Ecto neural progenitor cell (in vitro differentiated cells): ENCODE measurements around the gene KRT78.

Experiments used
- DNase-seq: peaks from one replicate; pipeline ENCODE4 v3.0.0-alpha.2; 2018; ENCODE audit warnings: low spot score

The KRT78 gene

DNA sequence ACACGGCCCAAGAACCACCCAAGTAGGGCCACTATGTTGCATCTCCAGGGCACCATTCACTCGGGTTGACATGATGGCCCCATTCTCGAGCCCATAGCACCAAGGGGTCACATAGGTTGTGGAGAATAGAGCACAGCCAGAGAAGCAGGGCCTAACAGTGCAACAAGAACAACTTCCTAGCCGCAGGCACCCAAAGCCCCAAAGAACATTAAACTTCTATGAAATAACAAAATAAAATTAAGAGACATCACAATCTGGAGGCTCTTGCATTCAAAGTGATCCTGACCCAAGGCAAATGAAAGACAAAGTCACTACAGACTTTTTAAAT is 36.8 kb downstream of the KRT78 start:
- no peak for DNase-seq

GRCh38 chr12:52811191-52812072 is 37.4 kb downstream of the KRT78 start:
- DNase-seq = no peak

DNA sequence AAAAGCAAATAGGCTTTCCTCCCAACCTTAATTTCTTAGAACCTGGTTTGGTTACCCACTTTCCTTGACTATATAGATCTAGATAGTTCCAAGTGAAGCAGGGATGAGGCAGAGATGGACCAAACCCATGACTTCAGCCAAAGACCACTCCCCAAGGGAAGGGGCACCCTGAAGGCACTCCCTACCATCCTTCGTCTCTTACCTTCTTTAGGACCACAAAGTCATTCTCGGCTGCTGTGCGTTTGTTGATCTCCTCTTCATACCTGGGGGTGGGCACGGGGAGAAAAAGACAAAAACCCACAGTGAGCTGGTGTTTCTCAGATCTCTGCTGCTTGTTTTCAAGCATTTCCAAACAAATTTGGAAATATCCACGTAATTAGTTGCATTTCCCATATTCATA is 38.2 kb downstream of the KRT78 start:
- DNase-seq = no peak

- no peak for DNase-seq
These were observed 39.6 kb downstream of the KRT78 start for GRCh38 chr12:52809166-52809565.

- DNase-seq = no peak
These were observed 40.1 kb downstream of the KRT78 start for GRCh38 chr12:52808573-52809160.

- no peak for DNase-seq
These were observed 41.0 kb downstream of the KRT78 start for GRCh38 chr12:52807544-52808470.

- no peak for DNase-seq
These were observed 41.8 kb downstream of the KRT78 start for GRCh38 chr12:52806821-52807543.

DNA sequence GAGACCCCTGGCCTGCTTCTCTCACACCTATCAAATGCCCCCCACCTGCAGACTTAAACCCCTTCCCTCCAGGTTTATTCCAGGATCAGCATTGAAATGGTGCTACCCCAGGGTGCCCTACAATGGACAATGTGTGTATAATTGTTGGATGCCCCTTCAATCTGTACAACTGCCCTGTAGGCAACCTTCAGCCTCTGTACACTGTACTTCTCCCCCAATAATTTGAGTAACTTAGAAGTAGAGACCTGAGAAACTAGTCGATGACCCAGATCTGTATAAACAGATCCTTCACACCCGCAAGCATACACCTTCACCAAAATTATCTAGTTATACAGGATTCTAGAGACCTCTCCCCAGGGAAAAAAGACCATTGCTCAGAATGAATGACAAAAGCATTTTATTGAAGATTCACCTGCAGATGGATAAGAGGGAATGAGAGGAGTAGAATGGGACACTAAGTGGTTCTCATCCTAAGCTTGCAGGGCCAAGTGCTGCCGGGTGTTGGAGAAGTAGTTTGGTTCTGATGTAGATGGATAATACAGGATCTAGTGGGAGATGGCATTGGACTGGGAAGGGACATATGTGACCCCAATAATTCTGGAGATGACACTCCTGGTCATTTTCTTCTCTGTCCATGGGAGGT is 42.5 kb downstream of the KRT78 start:
- DNase-seq = no peak

GRCh38 chr12:52805739-52806138 is 43.1 kb downstream of the KRT78 start:
- DNase-seq = no peak

GRCh38 chr12:52805000-52805399 is 43.8 kb downstream of the KRT78 start:
- DNase-seq = no peak

GRCh38 chr12:52802442-52802841 is 46.4 kb downstream of the KRT78 start:
- DNase-seq = no peak

GRCh38 chr12:52801773-52802172 is 47.0 kb downstream of the KRT78 start:
- no peak for DNase-seq

DNA sequence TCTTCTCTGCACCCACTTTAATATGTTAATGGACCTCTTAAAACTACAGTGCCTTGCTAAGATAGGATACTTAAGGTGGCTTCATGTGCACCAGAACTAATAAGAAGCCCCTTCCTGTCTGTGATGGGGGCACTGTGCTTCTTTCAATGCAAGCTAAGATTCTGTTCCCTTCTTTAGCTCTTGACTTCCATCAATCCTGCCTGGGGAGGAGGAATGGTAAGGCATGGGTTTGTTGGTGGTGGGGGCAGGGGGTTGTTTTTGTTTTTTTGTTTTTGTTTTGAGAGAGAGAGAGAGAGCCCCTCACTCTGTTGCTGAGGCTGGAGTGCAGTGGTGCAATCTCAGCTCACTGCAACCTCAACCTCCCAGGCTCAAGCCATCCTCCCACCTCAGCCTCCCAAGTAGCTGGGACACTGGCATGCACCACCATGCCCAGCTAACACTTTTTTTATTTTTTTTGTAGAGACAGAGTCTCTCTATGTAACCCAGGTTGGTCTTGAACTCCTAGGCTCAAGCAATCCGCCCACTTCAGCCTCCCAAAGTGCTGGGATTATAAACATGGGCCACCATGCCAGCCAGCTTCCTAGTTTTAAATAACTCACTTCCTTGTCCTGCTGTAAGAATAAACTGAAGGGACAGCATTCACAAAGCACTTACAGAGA is 48.4 kb downstream of the KRT78 start:
- no peak for DNase-seq

DNA sequence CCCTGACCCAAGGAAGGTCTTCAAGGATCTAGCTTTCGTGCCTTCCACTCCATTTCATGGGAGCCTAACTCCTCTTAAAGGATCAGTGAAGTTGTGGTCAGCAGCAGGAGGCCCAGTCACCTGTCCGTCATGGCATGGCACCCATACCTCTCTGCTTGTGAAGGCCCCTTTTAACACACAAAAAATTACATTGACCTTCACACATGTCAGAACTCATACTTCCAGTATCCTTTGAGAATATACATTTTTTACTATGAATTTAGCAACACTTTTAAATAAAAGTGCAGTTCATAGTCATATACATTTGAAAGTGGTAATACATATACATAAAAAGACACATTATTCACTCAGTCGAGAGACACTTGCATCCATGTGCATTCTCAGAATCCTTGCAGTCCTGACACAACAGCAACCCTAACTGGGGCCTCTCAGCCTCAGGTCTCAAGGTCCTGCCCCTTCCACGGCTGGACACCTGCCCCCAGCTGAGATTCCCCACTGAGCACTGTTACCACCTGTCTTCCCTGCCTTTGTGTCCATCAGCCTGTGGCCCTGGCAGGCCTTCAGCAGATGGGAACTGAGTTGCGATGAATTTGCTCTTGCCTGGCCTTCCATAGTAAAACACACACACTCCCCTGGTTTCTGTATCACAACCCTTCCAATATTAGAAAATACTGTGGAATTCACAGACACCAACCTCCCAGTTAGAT is 49.1 kb downstream of the KRT78 start:
- no peak for DNase-seq

DNA sequence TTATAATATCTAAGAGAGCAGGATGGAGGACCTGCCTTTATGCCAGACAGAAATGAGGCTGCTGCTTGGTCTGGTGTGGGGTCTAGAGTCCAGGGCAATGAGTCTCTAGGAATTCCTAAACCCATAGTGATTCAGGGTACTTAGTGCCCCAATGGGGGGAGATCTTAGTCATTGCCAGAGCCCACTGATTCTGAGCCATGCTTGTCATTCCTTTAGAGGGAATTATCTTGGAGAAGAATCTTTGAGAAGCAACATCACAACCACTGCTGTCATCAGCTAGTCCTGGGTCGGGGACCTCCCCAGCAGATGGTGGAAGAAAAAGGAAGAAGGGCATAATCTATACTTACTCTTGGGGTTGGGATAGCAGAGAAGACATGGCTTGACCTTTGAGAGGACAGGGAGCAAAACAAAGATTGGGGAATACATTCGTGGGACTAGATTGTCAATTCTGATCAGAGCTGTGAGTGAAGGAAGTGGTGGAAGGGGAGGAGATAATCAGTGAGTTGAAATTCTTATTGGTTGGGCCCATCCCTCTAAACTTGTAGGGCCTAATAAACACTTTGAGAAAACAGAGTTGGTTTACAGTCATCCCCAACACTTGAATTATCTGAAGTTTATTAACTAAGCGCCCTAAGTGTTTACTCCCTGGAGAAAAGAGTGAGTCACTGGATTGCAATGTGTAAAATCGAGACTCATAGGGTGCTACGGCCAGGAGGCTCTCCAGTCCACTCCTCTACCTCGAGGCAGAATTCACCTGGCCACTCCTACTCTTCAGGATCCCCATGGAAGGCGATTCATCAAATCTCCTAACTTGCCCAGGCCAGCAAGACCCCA is 49.9 kb downstream of the KRT78 start:
- no peak for DNase-seq

DNA sequence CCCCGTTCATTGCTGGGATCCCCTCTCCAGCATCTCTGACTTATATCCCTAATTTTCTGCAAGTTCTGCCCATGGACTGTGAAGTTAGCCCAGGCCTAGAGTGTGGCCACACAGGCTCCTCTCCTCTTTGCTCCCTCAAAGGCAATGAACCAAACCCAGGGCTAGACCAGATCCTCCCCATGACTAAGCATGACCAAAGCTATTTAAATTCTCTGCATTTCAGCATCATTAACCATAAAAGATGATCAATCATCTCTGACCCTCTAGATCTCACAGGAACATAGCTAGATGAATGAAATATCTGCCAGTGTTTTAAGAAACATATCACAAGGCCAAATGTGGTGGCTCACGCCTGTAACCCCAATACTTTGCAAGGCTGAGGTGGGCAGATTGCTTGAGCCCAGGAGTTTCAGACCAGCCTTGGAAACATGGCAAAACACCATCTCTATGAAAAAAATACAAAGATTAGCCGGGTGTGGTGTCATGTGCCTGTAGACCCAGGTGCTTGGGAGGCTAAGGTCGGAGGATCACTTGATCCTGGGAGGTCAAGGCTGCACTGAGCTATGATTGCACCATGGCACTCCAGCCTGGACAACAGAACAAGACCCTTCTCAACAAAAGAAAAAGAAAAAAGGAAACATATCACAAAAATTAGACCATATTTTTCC is 50.7 kb downstream of the KRT78 start:
- DNase-seq = no peak

DNA sequence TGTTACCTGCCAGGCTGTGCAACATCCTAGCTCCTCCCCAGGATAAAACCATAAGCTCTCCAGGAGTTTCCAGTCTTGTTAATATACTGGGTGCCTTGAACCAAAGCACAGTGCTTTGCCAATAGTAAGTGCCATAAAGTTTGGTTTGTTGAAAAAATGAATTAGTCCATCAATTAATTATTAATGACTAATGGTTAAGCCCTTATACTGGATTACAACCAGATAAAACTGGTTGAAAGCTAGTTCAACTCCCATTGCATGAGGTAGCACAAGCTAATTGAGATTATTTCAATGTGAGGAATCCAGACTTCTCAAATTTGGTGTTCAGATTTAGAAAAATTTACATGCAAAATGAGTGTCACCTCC is 51.3 kb downstream of the KRT78 start:
- DNase-seq = no peak

DNA sequence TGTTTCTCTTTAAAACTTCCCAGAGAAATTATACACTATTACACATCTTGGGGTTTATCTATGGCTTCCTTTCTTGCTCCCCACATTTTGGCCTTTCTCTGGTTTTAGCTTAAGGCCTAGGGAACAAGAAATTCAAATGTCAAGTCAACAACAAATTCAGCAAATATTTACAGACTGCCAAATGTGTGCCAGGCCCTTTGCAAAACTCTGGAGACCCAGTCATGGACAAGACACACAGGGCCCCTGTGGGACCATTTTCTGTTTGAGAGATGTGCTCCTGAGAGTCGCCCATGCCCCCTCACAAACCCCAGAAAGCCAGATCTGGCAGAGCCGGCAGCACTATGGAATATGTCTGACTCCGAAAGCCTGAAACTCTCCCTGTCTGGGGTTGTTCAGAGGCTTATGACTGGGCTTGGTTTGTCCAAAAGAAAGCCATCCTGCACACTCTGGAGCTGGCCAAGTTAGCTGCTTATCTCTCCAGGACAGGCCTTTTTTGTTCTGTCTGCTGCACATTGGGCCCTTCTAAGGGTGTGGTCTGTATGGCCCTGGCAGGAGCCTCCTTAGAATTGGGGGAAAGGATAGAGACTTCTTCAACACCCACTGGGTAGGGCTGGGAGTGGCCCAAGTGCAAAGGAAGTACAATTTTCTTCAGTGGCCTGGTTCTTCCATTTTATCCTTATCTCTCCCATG is 51.8 kb downstream of the KRT78 start:
- DNase-seq = no peak
